Choroid plexus epithelial cell (primary cell): ENCODE measurements around the gene XDH.

Experiments
- DNase-seq: peaks from one replicate; pipeline ENCODE4 v3.0.0-alpha.2; 2010; ENCODE audit warnings: low read depth
- H3K4me3 ChIP-seq: 2 replicates; pipeline ENCODE4 v1.5.1; 2011; ENCODE audit warnings: low read depth, mild to moderate bottlenecking, control low read depth, low read length, moderate library complexity
- TF ChIP-seq, protein P1 (sequence below): conservative IDR thresholded peaks from 2 replicates; pipeline ENCODE4 v1.5.1; 2011; ENCODE audit warnings: low read depth, mild to moderate bottlenecking, control low read depth, inconsistent platforms, low read length, moderate library complexity

The XDH gene

DNA sequence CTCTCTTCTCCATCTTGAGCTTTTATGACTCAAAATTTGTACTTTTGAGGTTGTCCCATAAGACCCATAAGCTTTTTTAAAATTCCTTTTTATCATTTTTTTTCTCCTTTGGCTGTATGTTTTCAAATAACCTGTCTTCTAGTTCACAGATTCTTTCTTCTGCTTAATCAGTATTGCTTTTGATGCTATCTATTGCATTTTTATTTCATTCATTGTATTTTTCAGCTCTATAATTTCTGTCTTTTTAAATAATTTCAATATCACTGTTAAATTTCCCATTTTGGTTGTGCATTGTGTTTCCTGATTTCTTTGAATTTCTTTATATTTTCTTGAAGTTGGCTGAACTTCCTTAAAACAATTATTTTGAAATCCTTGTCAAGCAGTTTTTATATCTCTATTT lies 4.8 kb upstream of the XDH start:
- TF ChIP-seq, protein P1, sequence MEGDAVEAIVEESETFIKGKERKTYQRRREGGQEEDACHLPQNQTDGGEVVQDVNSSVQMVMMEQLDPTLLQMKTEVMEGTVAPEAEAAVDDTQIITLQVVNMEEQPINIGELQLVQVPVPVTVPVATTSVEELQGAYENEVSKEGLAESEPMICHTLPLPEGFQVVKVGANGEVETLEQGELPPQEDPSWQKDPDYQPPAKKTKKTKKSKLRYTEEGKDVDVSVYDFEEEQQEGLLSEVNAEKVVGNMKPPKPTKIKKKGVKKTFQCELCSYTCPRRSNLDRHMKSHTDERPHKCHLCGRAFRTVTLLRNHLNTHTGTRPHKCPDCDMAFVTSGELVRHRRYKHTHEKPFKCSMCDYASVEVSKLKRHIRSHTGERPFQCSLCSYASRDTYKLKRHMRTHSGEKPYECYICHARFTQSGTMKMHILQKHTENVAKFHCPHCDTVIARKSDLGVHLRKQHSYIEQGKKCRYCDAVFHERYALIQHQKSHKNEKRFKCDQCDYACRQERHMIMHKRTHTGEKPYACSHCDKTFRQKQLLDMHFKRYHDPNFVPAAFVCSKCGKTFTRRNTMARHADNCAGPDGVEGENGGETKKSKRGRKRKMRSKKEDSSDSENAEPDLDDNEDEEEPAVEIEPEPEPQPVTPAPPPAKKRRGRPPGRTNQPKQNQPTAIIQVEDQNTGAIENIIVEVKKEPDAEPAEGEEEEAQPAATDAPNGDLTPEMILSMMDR: no peak
- no peak overlapping the region for H3K4me3 ChIP-seq
- DNase-seq: no peak

- no peak overlapping the region for H3K4me3 ChIP-seq
- DNase-seq: no peak
- TF ChIP-seq, protein P1: no peak
Measured at GRCh38 chr2:31415421-31415820, 879 bp upstream of the XDH start.

DNA sequence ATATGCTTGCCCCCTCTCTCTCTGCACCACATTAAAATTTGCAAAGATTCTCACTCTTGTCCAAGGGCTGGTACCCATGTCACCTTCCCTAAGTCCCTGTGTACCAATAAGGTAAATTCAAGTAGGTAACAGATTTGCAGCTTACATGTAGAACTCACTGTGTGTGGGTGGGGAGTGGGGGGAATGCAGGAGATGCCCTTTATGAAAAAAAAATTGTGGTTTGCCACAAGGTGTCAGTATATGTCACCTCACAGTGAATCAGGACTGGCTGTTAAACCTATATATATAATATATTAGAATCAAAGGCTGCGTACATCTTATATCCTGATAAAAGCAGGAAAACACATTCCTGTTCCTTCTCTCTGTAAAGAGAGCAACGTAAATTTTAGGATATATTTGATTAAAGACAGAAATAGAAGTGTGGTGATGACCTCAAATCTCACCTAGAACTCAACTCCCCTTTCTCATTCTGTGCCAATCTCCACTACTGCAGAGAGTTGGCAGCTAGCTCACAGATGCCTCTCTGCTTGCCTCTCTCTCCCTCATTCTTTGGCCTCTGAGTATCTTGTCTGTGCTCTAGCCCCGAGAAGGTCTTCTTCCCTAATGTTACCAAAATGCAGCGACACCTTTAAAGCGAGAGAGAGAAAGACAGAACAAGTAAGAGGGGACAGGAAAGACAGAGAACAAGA lies 536 bp downstream of the XDH start:
- TF ChIP-seq, protein P1: no peak
- H3K4me3 ChIP-seq: no peak overlapping the region

DNA sequence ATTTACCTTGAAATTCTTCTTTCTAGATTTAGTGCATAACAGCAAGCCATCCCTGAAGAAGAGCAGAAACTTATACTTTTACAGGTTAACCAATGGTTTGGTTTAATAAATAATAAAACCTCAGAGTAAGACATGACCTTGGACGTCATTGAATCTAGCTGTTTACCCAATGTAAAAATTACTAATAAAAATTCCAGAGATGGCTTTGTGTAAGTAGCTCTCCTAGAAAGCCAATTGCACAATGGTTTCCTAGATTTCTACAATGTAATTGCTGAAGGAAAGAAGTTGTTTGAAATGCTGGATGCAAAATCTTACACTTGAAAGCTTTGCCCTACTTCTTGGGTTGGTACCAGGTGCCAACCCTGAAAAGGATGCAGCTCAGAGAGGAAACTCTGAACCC lies 1.5 kb downstream of the XDH start:
- DNase-seq: peak; percentile 70
- no peak overlapping the region for H3K4me3 ChIP-seq
- TF ChIP-seq, protein P1: no peak

More for the DNA sequence above, 536 bp downstream of the XDH start:
- no peak for DNase-seq

- TF ChIP-seq, protein P1: no peak
- DNase-seq: no peak
- no peak overlapping the region for H3K4me3 ChIP-seq
Measured at GRCh38 chr2:31411771-31412170, 2.8 kb downstream of the XDH start.

DNA sequence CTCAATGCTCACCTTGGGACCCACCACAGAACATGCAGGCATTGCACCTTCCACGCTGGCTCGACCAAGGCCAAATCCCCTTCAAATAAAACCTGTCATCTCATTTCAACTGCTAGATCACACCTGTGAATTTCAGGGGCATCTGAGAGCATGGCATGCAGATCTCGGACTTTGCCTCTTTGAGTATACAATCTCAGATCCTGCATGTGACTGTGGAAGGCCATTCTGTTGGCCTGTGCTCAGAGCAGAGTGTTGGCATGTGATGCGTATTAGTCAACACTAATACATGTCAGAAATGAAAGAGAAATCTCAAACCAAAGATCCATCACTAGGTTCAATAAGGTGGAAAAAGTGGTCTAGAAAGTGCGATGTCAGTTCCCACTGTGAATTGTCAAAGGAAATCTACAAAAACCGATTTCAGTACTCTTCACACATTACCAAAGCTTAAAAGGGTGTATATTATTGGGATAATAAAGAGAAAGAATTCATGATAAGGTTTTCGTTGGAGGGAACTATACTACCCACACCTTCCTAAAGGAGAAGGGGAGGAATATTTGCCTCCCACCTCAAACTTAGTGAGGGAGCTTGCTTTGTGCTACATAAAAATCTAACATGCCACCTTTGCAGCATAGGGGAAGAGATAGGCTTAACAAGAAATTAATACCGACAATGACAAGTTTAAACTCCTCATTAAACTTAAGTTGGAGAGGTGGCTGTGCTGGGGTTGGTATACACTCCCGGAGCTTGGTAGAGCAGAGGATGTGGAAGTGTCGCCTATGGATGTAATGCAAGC lies 7.8 kb downstream of the XDH start:
- H3K4me3 ChIP-seq: no peak overlapping the region
- no peak for DNase-seq
- TF ChIP-seq, protein P1: no peak

DNA sequence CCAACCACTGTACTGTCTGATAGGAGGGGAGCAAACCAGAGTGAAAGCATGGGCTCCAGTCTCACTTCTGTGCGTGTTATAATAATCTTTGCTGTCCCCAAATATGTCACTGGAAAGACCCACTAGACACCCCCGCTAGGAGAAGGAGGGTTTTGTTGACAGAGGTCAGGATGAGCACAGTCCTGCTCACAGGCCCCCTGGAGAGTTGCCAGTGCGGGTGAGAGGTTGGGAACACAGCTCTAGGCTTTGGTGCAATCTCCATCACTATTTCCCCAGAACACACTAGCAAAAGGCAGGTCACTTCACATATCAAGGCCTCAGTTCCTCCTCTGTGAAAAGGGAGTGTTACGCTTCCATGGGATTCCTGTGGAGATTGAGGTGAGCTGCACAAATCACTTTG lies 9.7 kb downstream of the XDH start:
- TF ChIP-seq, protein P1: no peak
- peak; percentile 21 for DNase-seq
- no peak overlapping the region for H3K4me3 ChIP-seq
